ENCODE data around the gene EIF5A.

EIF5A gene

GRCh38 chr17:7285679-7286078, 21.7 kb upstream of the EIF5A start:
- DNase-seq (ENCODE audit: low read depth in 2 of 2): no peak

DNA sequence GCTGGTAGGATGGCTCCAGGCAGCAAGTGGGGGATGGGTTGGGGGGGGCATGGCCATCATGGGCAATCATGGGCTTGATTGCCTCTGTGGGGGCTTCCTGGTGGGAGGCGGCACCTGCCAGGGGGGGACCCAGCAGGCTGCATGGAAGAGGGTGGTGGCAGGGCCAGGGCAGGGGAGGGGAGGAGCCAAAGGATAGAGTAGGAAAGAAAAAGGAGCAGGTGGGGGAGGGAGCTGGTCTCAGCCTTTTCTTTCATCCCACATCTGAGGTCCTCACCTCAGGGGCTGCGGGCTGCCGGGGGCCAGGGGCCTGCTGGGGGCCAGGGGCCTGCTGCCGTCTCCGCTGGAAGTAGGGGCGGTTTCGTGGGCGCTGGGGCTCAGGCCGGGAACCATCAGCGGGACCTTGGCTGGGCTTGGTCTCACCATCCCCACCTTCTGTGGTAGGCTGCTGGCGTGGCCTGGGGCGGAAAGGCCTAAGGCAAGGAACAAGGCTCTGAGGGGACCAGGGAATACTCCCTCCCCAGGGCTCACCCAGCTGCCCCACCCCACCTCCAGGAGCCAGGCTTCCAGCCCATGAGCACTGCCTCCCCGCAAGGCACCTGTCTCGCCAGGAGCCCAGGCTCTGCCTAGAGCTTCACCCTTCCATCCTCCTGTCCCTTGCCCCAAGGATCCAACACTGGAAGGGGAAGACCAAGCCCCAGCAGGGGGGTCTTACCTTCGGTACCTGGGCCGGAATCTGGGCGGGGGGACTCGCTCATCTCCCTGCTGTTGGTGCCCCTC, 18.0 kb upstream of the EIF5A start:
- DNase-seq (ENCODE audit: low read depth in 2 of 2): no peak

DNA sequence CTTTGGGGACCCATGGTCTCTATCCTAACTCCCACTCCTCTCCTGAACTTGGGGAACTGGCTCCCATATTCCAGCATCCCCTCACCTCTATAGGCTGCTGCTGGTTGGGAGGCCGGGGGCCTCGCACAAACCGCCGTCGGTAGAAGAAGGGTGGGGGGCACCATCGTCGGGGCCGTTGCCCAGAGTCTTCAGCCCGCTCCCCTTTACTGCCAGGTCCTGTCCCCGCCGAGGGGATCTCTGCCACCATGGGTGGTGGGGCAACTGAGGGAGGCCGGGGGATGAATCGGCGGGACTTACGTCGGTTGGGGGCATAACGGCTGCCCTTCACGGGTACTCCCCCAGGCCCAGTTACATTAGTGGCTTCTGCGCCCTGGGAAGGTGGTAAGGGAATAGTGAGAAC, 17.3 kb upstream of the EIF5A start:
- no peak for DNase-seq (ENCODE audit: low read depth in 2 of 2)

DNA sequence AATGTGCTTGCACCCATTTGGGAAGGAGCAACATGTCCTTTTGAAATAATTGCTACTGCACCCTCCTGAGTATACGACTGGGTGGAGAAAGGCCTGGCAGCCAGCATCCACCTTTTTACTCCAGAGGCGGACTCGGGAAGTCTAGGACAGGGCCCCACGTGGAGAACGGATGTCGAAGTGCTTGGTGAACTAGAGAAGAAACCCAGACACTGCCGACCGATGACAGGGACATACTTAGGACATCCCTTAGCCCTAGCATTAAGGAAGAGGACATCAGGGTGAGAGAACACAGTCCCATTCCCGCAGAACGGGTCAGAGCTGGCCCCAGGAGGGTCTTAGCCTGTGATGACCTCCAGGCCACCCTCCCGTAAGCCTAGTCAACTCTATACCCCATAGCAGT, 16.7 kb upstream of the EIF5A start:
- DNase-seq (ENCODE audit: low read depth in 2 of 2): no peak

GRCh38 chr17:7292194-7292593, 15.2 kb upstream of the EIF5A start:
- no peak for DNase-seq (ENCODE audit: low read depth in 2 of 2)

GRCh38 chr17:7292729-7293128, 14.7 kb upstream of the EIF5A start:
- DNase-seq (ENCODE audit: low read depth in 2 of 2): no peak

GRCh38 chr17:7293159-7293558, 14.3 kb upstream of the EIF5A start:
- DNase-seq (ENCODE audit: low read depth in 2 of 2): no peak

- DNase-seq (ENCODE audit: low read depth in 2 of 2): no peak
These were observed 13.4 kb upstream of the EIF5A start for GRCh38 chr17:7293816-7294613.

- DNase-seq (ENCODE audit: low read depth in 2 of 2): peak; percentile 60 to 76
These were observed 12.7 kb upstream of the EIF5A start, which contains the start of gene YBX2 for GRCh38 chr17:7294614-7295153. YBX2 (minus strand) TSS chr17:7294639; CDS start chr17:7294500, 139 bp downstream.

DNA sequence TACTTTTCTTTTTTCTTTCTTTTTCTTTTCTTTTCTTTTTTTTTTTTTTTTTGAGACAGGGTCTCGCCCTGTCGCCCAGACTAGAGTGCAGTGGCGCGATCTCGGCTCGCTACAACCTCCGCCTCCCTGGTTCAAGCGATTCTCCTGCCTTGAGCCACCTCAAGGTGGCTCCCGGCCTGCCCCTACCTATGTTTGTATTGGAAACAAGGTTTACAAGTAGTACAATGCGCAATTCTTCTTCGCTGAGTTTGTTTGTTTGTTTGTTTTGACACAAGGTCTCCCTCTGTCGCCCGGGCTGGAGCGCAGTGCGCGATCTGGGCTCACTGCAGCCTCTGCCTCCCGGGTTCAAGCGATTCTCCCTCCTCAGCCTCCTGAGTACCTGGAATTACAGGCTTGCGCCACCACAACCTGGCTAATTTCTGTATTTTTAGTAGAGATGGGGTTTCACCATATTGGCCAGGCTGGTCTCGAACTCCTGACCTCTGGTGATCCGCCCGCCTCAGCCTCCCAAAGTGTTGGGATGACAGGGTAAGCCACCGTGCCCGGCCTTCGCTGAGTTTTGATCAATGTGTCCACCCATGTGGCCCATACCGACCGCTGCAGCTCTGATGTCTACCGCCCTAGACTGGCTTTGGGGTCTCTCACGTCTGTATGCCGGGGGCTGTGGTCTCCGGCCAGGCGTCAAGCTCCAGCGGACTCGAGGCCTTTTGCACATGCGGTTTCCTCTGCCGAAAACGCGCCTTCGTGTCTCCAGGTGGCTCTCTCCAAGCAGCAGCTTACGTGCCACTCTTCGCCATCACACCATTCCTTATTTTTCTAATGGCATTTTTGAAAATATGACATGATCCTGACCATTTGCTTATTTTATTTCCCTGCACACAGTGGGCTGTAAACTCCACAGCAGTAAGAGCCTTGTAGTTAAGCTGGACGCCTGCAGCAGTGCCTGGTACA, 11.9 kb upstream of the EIF5A start:
- DNase-seq (ENCODE audit: low read depth in 2 of 2): no peak

DNA sequence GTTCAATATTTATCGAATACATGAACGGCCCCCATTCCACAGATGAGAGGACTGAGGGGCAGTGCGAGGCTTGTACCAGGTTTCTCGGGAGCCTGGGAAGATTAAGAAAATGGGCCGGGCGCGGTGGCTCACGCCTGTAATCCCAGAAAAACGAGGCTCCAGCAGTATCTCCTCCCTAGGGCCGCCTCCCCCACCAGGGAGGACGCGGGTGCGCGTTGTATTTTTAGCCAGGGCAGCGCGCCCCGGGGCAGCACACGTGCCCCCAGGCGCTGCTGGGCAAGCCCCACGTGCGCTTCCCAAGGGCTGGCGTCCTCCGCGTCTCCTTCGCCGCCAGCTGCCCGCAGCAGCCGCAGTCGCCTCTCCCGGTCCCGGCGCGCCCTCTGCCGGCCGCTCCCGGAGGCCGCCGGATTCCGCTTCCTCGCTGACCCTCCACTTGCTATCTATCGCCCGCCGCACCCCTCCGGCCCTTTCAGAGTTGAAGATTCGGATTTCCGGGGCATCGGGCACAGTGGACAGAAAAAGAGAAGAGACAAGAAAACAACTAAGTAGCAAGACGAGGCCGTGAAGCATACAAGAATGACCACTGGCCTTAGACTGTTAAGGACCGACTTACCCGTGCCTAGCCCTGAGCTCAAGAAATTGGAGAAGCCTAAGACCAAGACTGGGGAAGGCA, 11.1 kb upstream of the EIF5A start:
- peak in 1 of 2 donors; percentile 61 for DNase-seq (ENCODE audit: low read depth in 2 of 2)

DNA sequence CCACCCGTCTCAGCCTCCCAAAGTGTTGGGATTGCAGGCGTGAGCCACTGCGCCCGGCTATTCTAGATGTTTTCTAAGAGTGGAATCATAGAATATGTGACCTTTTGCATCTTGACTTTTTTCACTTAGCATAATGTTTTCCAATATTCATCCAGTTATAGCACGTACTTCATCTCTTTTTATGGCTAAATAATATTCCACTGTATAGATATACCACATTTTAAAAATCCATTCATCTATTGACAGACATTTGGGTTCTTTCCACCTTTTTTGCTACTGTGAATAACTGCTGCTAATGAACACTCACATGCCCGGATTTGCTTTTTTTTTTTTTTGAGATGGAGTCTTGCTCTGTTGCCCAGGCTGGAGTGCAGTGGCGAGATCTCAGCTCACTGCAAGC, 3.2 kb upstream of the EIF5A start:
- no peak for DNase-seq (ENCODE audit: low read depth in 2 of 2)

- DNase-seq (ENCODE audit: low read depth in 2 of 2): peak; percentile 17 to 41
These were observed 527 bp downstream of the EIF5A start for GRCh38 chr17:7307686-7308624.

DNA sequence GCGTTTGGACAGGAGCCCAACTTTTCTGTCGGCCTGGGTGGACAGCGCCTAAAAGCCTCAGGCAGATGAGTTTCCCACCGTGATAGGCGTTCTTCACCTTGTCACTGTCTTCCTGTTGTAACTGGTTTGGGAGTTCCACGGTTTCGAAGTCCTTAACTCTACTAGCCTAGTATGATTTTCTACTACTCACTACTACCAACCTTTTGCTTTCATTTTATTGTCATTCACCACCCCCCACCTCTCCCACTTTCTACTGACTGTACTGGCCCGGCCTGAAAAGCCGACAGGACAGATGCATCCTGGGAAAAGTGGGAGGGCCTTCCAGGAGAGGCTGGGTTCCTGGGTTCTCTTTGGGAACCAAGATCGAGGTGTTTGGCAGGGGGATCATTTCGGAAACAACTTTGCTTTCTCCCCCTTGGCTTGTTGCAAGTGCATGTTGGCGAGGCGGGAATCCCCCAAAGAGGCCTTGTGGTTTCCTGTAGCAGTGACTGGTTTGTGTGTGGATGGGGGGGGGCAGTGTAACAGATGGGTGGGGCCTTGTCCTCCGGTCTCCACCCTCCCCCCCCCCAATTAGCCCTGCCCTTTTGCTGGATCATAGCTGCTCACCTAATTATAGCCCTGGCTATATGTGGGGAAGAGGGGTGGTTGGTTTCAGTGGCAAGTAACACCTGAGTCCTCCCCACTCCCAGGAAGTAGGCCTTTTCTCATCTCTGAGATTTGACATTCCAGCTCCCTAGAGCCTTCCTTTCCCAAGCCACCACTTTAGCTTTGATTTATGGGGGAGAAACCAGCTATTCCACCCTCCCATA, 1.4 kb downstream of the EIF5A start:
- DNase-seq (ENCODE audit: low read depth in 2 of 2): peak; percentile 86 to 90

DNA sequence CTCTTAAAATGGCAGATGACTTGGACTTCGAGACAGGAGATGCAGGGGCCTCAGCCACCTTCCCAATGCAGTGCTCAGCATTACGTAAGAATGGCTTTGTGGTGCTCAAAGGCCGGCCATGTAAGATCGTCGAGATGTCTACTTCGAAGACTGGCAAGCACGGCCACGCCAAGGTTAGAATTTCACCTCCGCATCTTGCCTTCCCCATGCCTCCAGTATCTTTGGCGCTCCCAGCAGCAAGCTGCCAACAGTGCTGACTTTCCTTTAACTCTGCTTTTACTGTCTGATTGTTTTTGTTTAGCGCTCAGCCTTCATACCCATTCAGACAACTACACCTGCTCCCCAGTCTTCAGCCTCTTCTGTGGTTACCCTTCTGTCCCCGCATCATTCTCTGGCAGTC, 2.2 kb downstream of the EIF5A start:
- DNase-seq (ENCODE audit: low read depth in 2 of 2): no peak

- no peak for DNase-seq (ENCODE audit: low read depth in 2 of 2)
These were observed 3.8 kb downstream of the EIF5A start for GRCh38 chr17:7311110-7311705.

GRCh38 chr17:7312432-7313087, 5.1 kb downstream of the EIF5A start:
- DNase-seq (ENCODE audit: low read depth in 2 of 2): no peak

All from stimulated activated CD8-positive, alpha-beta memory T cell treated with anti-CD3 and anti-CD28 coated beads, Interleukin-7, amount 100 ng/mL, for 4 hours (primary cell).